Stomach (tissue), 4 donors: Measurements from ENCODE around the gene C11orf86.

Experiments used
- CTCF ChIP-seq, 7 experiments: fragments of 450-650 bp in 4 of 7; fragments of 200-600 bp in 3 of 7; sonication (generic) in 3 of 7; IDR thresholded peaks; one replicate each; pipeline ENCODE4 v1.5.1; 2016 to 2019; ENCODE audit warnings: antibody characterized with exemption in 7 of 7, control low read depth in 2 of 7, mild to moderate bottlenecking in 1 of 7
- EP300 ChIP-seq: sonication (generic); formaldehyde crosslinking; IDR thresholded peaks from one replicate; pipeline ENCODE4 v1.6.1; 2017; ENCODE audit warnings: antibody characterized with exemption
- POLR2A ChIP-seq, 4 donors: fragments of 450-650 bp; IDR thresholded peaks; one replicate each; pipeline ENCODE4 v1.6.1; 2016; ENCODE audit warnings: antibody characterized with exemption in 4 of 4, control low read depth in 2 of 4, mild to moderate bottlenecking in 1 of 4, moderate library complexity in 1 of 4
- POLR2AphosphoS5 ChIP-seq, 3 donors: sonication (generic); formaldehyde crosslinking; IDR thresholded peaks; one replicate each; pipeline ENCODE4 v1.6.1; 2016; ENCODE audit warnings: antibody characterized with exemption in 3 of 3

DNA sequence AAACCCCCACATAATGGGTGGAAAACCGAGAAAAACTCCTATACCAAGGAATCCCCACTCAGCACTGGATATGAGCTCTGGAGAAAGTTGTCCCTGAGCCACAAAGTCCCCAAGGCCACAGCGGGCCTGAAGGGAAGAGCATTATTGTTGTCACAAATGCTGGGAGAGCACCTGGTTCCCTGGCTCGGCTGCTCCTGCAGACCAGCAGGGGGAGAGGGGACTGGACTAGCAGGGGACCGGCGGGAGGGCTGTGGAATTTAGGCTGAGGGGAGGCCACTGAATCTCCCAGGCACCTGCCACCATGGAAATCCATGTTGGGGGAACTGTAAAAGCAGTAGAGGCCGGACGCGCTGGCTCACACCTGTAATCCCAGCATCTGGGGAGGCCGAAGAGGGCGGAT, 24.0 kb upstream of the C11orf86 start:
- TF ChIP-seq CTCF (IDR thresholded peaks at IDR 0.05) (no peak), EP300 (no peak), POLR2AphosphoS5 (IDR thresholded peaks at IDR 0.05) (no peak), POLR2A (IDR thresholded peaks at IDR 0.05) (no peak)
